HepG2 (cell line): Measurements from ENCODE around the gene COG8. TPM values are rescaled to one million over a fixed set of nuclear protein-coding genes. Genes with fewer than 3 reads are reported as not detected.

Source experiments
- BCL3 ChIP-seq: sonication (generic); formaldehyde crosslinking; IDR thresholded peaks from 2 replicates; pipeline ENCODE4 v1.5.1; 2020; ENCODE audit warnings: mild to moderate bottlenecking, missing genetic modification reagents, moderate library complexity
- BRD4 ChIP-seq: sonication (generic); formaldehyde crosslinking; IDR thresholded peaks from 2 replicates; pipeline ENCODE4 v1.4.0; 2020; ENCODE audit warnings: missing genetic modification reagents
- ETV6 ChIP-seq: sonication (generic); formaldehyde crosslinking; conservative IDR thresholded peaks from 2 replicates; pipeline ENCODE4 v1.4.0; 2020; ENCODE audit warnings: missing genetic modification reagents
- MAF1 ChIP-seq: sonication (generic); formaldehyde crosslinking; IDR thresholded peaks from 2 replicates; pipeline ENCODE4 v1.5.0; 2020; ENCODE audit warnings: missing genetic modification reagents, borderline replicate concordance
- MBNL3 ChIP-seq: fragments of 250-450 bp; sonication (Bioruptor Pico); conservative IDR thresholded peaks from 2 replicates; pipeline ENCODE4 v1.8.0; 2022; ENCODE audit warnings: mild to moderate bottlenecking, inconsistent platforms
- MEIS1 ChIP-seq: sonication (generic); formaldehyde crosslinking; IDR thresholded peaks from 2 replicates; pipeline ENCODE4 v1.9.0; 2021; ENCODE audit warnings: mild to moderate bottlenecking, missing genetic modification reagents, moderate library complexity, borderline replicate concordance
- PAX8 ChIP-seq: sonication (generic); formaldehyde crosslinking; IDR thresholded peaks from 2 replicates; pipeline ENCODE4 v1.8.0; 2022; ENCODE audit warnings: mild to moderate bottlenecking, missing genetic modification reagents, borderline replicate concordance
- PCBP2 ChIP-seq: fragments of 200-400 bp; formaldehyde crosslinking; optimal IDR thresholded peaks from 2 replicates; pipeline ENCODE3; 2018; ENCODE audit warnings: low read length, low read depth; ENCODE audit not compliant: poor library complexity, severe bottlenecking
- PHF5A ChIP-seq: IDR thresholded peaks from one replicate; pipeline ENCODE4 v1.6.1; 2018; ENCODE audit warnings: low read depth, missing genetic modification reagents; ENCODE audit not compliant: unreplicated experiment
- POGZ ChIP-seq: sonication (generic); formaldehyde crosslinking; IDR thresholded peaks from 2 replicates; pipeline ENCODE4 v1.4.0; 2020; ENCODE audit warnings: mild to moderate bottlenecking, missing genetic modification reagents
- REST ChIP-seq, 2 experiments: IDR thresholded peaks; 2 replicates each; pipeline ENCODE4 v1.6.1; 2011 to 2012; ENCODE audit warnings: low read length in 2 of 2, borderline replicate concordance in 1 of 2, low read depth in 1 of 2, mild to moderate bottlenecking in 1 of 2, moderate library complexity in 1 of 2
- RFX1 ChIP-seq: fragments of 450-650 bp; IDR thresholded peaks from 2 replicates; pipeline ENCODE4 v1.6.1; 2017
- SNAPC5 ChIP-seq: sonication (generic); formaldehyde crosslinking; IDR thresholded peaks from 2 replicates; pipeline ENCODE4 v1.8.1; 2023; ENCODE audit warnings: mild to moderate bottlenecking, missing genetic modification reagents, borderline replicate concordance
- ZBTB14 ChIP-seq: sonication (generic); formaldehyde crosslinking; IDR thresholded peaks from 2 replicates; pipeline ENCODE4 v1.4.0; 2020; ENCODE audit warnings: missing genetic modification reagents
- ZMYM3 ChIP-seq: sonication (generic); formaldehyde crosslinking; IDR thresholded peaks from 2 replicates; pipeline ENCODE4 v1.5.1; 2020; ENCODE audit warnings: mild to moderate bottlenecking, missing genetic modification reagents
- ZNF10 ChIP-seq: sonication (generic); formaldehyde crosslinking; IDR thresholded peaks from 2 replicates; pipeline ENCODE4 v1.4.0; 2020; ENCODE audit warnings: mild to moderate bottlenecking, low read depth, missing genetic modification reagents, borderline replicate concordance
- ZNF496 ChIP-seq: sonication (generic); formaldehyde crosslinking; IDR thresholded peaks from 2 replicates; pipeline ENCODE4 v1.8.1; 2023; ENCODE audit warnings: mild to moderate bottlenecking, moderate library complexity, missing genetic modification reagents; ENCODE audit not compliant: insufficient replicate concordance
- ZNF530 ChIP-seq: sonication (generic); formaldehyde crosslinking; IDR thresholded peaks from 2 replicates; pipeline ENCODE4 v1.5.0; 2020; ENCODE audit warnings: low read depth, mild to moderate bottlenecking, missing genetic modification reagents
- ZNF83 ChIP-seq: sonication (generic); formaldehyde crosslinking; IDR thresholded peaks from 2 replicates; pipeline ENCODE4 v1.4.0; 2020; ENCODE audit warnings: missing genetic modification reagents, mild to moderate bottlenecking, borderline replicate concordance
- polyA plus RNA-seq, 8 experiments: library from polyadenylated mRNA; depleted of rRNA in 3 of 8; stranded (reverse) in 7 of 8; unstranded in 1 of 8; fragments of >200 nt; fragmentation: Illumina TruSeq in 4 of 8; extraction: Trizol in 4 of 8; gene quantifications; 2 replicates each; pipeline versions ENCODE4 v1.2.1 to v1.2.3, GENCODE V29; 2011 to 2016; ENCODE audit warnings: low read depth in 4 of 8, missing spikeins in 1 of 8, mixed read lengths in 1 of 8; ENCODE audit not compliant: insufficient read depth in 1 of 8
- total RNA-seq, 5 experiments: library from RNA; depleted of rRNA; stranded (reverse); fragments of >200 nt; fragmentation: Illumina TruSeq; extraction: Trizol; gene quantifications; 2 replicates each; pipeline ENCODE4 v1.2.3, GENCODE V29; 2016; ENCODE audit warnings: low read depth in 1 of 5

COG8 gene
- total and polyA plus RNA-seq, 2 of the 13 experiments (the other 11 are each of a cell fraction or from before 2014, with no cell fraction given) = 45.5 to 52.1 TPM

GRCh38 chr16:69311533-69312387, 27.6 kb downstream of the COG8 start (continued):
- TF ChIP-seq MAF1 (no peak), PCBP2 (no peak), POGZ (CRISPR knock-in tag) (peak; percentile 56), BRD4 (CRISPR knock-in tag) (0 out of 2 replicates have a peak, but pooled peaks have one; percentile 79), ZNF496 (CRISPR knock-in tag) (no peak), ZMYM3 (CRISPR knock-in tag) (peak; percentile 86), SNAPC5 (CRISPR knock-in tag) (no peak), ZNF530 (CRISPR knock-in tag) (no peak), RFX1 (no peak), MEIS1 (CRISPR knock-in tag) (0 out of 2 replicates have a peak, but pooled peaks have one; percentile 50), ZNF83 (no peak), MBNL3 (CRISPR knock-in tag) (no peak), PAX8 (CRISPR knock-in tag) (0 out of 2 replicates have a peak, but pooled peaks have one; percentile 40), PHF5A (CRISPR knock-in tag) (no peak), ZNF10 (no peak), BCL3 (CRISPR knock-in tag) (peak; percentile 53; the same call in 1 of the 2 replicates), ZBTB14 (CRISPR knock-in tag) (0 out of 2 replicates have a peak, but pooled peaks have one; percentile 31), ETV6 (CRISPR knock-in tag) (peak; percentile 61; the same call in 1 of the 2 replicates), REST (IDR thresholded peaks at IDR 0.05; ENCODE audit: borderline replicate concordance in 1 of 2, low read depth in 1 of 2, low read length in 2 of 2) (no peak)
